ENCODE results near the gene OR51A4. TPM values are rescaled to one million over a fixed set of nuclear protein-coding genes. Genes with fewer than 3 reads are reported as not detected.

The OR51A4 gene
- total RNA-seq, 1 experiment from 2014 or later = not detected

- no peak for ATAC-seq
- H4K20me1 ChIP-seq (ENCODE audit: insufficient read depth) = no peaks in the 10 kb centered on the region
- H3K36me3 ChIP-seq (ENCODE audit: control insufficient read depth in 1 of 2, insufficient read depth in 2 of 2, low read length in 2 of 2) = no peaks in the 10 kb centered on the region
- no peaks in the 10 kb centered on the region for H3K4me1 ChIP-seq (ENCODE audit: control insufficient read depth in 1 of 2, insufficient read depth in 2 of 2, low read length in 2 of 2)
- no peak overlapping the region for H2AFZ ChIP-seq (ENCODE audit: low read depth, low read length, poor library complexity, severe bottlenecking)
- no peak for DNase-seq (ENCODE audit: low read depth, low spot score)
- TF ChIP-seq CEBPB (IDR thresholded peaks at IDR 0.05; ENCODE audit: low read depth) = no peak
- TF ChIP-seq, protein P1, sequence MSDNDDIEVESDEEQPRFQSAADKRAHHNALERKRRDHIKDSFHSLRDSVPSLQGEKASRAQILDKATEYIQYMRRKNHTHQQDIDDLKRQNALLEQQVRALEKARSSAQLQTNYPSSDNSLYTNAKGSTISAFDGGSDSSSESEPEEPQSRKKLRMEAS (IDR thresholded peaks at IDR 0.05) = no peak
- no peak for TF ChIP-seq SP1 (IDR thresholded peaks at IDR 0.05; ENCODE audit: low read depth)
- TF ChIP-seq, protein P2, sequence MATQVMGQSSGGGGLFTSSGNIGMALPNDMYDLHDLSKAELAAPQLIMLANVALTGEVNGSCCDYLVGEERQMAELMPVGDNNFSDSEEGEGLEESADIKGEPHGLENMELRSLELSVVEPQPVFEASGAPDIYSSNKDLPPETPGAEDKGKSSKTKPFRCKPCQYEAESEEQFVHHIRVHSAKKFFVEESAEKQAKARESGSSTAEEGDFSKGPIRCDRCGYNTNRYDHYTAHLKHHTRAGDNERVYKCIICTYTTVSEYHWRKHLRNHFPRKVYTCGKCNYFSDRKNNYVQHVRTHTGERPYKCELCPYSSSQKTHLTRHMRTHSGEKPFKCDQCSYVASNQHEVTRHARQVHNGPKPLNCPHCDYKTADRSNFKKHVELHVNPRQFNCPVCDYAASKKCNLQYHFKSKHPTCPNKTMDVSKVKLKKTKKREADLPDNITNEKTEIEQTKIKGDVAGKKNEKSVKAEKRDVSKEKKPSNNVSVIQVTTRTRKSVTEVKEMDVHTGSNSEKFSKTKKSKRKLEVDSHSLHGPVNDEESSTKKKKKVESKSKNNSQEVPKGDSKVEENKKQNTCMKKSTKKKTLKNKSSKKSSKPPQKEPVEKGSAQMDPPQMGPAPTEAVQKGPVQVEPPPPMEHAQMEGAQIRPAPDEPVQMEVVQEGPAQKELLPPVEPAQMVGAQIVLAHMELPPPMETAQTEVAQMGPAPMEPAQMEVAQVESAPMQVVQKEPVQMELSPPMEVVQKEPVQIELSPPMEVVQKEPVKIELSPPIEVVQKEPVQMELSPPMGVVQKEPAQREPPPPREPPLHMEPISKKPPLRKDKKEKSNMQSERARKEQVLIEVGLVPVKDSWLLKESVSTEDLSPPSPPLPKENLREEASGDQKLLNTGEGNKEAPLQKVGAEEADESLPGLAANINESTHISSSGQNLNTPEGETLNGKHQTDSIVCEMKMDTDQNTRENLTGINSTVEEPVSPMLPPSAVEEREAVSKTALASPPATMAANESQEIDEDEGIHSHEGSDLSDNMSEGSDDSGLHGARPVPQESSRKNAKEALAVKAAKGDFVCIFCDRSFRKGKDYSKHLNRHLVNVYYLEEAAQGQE (IDR thresholded peaks at IDR 0.05; ENCODE audit: low read depth) = no peak
- no peak for TF ChIP-seq TCF7L2 (IDR thresholded peaks at IDR 0.05; ENCODE audit: borderline replicate concordance, extremely low read depth, insufficient read depth, insufficient read length)
- no peak for TF ChIP-seq SIN3A (IDR thresholded peaks at IDR 0.05; ENCODE audit: low read depth)
- no peak overlapping the region for H3K4me3 ChIP-seq (replicated peaks in 1 of 2; ENCODE audit: low read depth in 1 of 2, low read length in 2 of 2)
- no peaks in the 10 kb centered on the region for H3K9me2 ChIP-seq (ENCODE audit: insufficient read depth)
- no peak overlapping the region for H3K27ac ChIP-seq (ENCODE audit: low read depth, low read length)
- ChIA-PET CTCF (no interaction called here), POLR2A (no interaction called here), RAD21 (ENCODE audit: low non-redundant PET in 1 of 2, low total read pairs in 2 of 2, uncharacterized antibody in 2 of 2, unreplicated experiment in 2 of 2) (no interaction called here)
- H3K9me3 ChIP-seq (ENCODE audit: control insufficient read depth in 1 of 2, insufficient read depth in 1 of 2, low read depth in 1 of 2, low read length in 2 of 2) = no peaks in the 10 kb centered on the region
- no peak overlapping the region for H3K4me2 ChIP-seq (ENCODE audit: low read length)
- H3K79me2 ChIP-seq (ENCODE audit: insufficient read depth, low read length) = no peaks in the 10 kb centered on the region
- peaks cover 35% of the 10 kb centered on the region for H3K27me3 ChIP-seq (ENCODE audit: insufficient read depth, low read length)
- no peak overlapping the region for H3K9ac ChIP-seq (ENCODE audit: low read length)
- no TSS peak for BruUV-seq (replicated peaks)
- intact Hi-C loops (cut with micrococcal nuclease) = no loop called here
Measured at GRCh38 chr11:4936745-4937144, 10.7 kb downstream of the OR51A4 start.

DNA sequence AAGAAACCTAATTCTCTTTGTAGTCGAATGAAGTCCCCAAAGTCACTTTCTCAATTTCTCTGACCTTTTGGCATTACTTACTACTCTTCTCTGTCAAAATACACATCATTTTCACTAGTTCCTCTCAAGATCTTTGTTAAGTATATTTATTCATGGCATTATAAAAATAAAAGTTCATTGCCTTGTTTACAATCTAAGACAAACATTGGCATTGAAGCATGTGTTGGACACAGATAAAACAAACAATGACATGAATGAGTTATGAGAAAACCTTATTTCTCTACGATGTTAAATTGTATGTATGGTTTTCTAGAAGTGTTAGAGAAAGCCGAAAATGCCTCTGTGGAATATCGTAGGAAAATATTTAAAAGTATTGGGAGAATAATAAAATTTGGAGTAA, 14.7 kb downstream of the OR51A4 start:
- no peaks in the 10 kb centered on the region for H4K20me1 ChIP-seq (ENCODE audit: insufficient read depth)
- no peak overlapping the region for H3K9ac ChIP-seq (ENCODE audit: low read length)
- H3K9me3 ChIP-seq (ENCODE audit: control insufficient read depth in 1 of 2, insufficient read depth in 1 of 2, low read depth in 1 of 2, low read length in 2 of 2) = no peaks in the 10 kb centered on the region
- TF ChIP-seq CEBPB (IDR thresholded peaks at IDR 0.05; ENCODE audit: low read depth) = no peak
- no peak for TF ChIP-seq YY1 (IDR thresholded peaks at IDR 0.05; ENCODE audit: extremely low read depth, insufficient replicate concordance, low read depth, low read length)
- TF ChIP-seq ZFX (IDR thresholded peaks at IDR 0.05) = no peak
- H3K4me1 ChIP-seq (ENCODE audit: control insufficient read depth in 1 of 2, insufficient read depth in 2 of 2, low read length in 2 of 2) = no peaks in the 10 kb centered on the region
- no peaks in the 10 kb centered on the region for H3K79me2 ChIP-seq (ENCODE audit: insufficient read depth, low read length)
- ChIA-PET POLR2A (no interaction called here), CTCF (no interaction called here), RAD21 (ENCODE audit: low non-redundant PET in 1 of 2, low total read pairs in 2 of 2, uncharacterized antibody in 2 of 2, unreplicated experiment in 2 of 2) (no interaction called here)
- no peak overlapping the region for H3K4me2 ChIP-seq (ENCODE audit: low read length)
- no peak overlapping the region for H3K27ac ChIP-seq (ENCODE audit: low read depth, low read length)
- H3K36me3 ChIP-seq (ENCODE audit: control insufficient read depth in 1 of 2, insufficient read depth in 2 of 2, low read length in 2 of 2) = no peaks in the 10 kb centered on the region
- DNase-seq (ENCODE audit: low read depth, low spot score) (no peak), ATAC-seq (no peak)
- no TSS peak for BruUV-seq (replicated peaks)
- peaks cover 28% of the 10 kb centered on the region; the same call in 1 of the 2 replicates for H3K27me3 ChIP-seq (ENCODE audit: insufficient read depth, low read length)
- no peaks in the 10 kb centered on the region for H3K9me2 ChIP-seq (ENCODE audit: insufficient read depth)
- no peak overlapping the region for H2AFZ ChIP-seq (ENCODE audit: low read depth, low read length, poor library complexity, severe bottlenecking)
- intact Hi-C loops (cut with micrococcal nuclease) = no loop called here
- no peak overlapping the region for H3K4me3 ChIP-seq (replicated peaks in 1 of 2; ENCODE audit: low read depth in 1 of 2, low read length in 2 of 2)
